Mesodermal cell (in vitro differentiated cells): ENCODE data around the gene ASTN2.

ENCODE experiments used
- H3K27ac ChIP-seq: 2 replicates; pipeline ENCODE4 v1.7.0; 2013; ENCODE audit warnings: mild to moderate bottlenecking, low read depth, low read length, moderate library complexity; ENCODE audit not compliant: severe bottlenecking
- H3K36me3 ChIP-seq: 2 replicates; pipeline ENCODE4 v1.7.1; 2013; ENCODE audit warnings: mild to moderate bottlenecking, low read length, moderate library complexity; ENCODE audit not compliant: control insufficient read depth, insufficient read depth
- H3K4me1 ChIP-seq: one replicate; pipeline ENCODE4 v1.7.1; 2013; ENCODE audit warnings: mild to moderate bottlenecking, low read length; ENCODE audit not compliant: insufficient read depth, control insufficient read depth, poor library complexity, severe bottlenecking
- H3K4me3 ChIP-seq: 2 replicates; pipeline ENCODE4 v1.7.0; 2013; ENCODE audit warnings: low read length, control low read depth, mild to moderate bottlenecking; ENCODE audit not compliant: insufficient read depth, poor library complexity, severe bottlenecking; ENCODE audit errors: extremely low read depth
- H3K9me3 ChIP-seq: 2 replicates; pipeline ENCODE4 v1.7.1; 2013; ENCODE audit warnings: mild to moderate bottlenecking, low read length, moderate library complexity; ENCODE audit not compliant: control insufficient read depth
- WGBS, 2 experiments: methylation state at CpG; one replicate each; pipeline ENCODE4 v1.1.5; 2013; ENCODE audit warnings: missing lambda C conversion rate in 2 of 2; ENCODE audit not compliant: insufficient coverage in 2 of 2; 5-methylcytosine and 5-hydroxymethylcytosine counted together

The ASTN2 gene

GRCh38 chr9:116875576-116875975 lies 539.3 kb downstream of the ASTN2 start:
- Histone ChIP-seq H3K9me3 (peaks cover 24% of the 10 kb centered on the region), H3K4me3 (no peak overlapping the region)
- WGBS, 2 experiments = no CpG with 5 or more reads among the region's 1 CpG

GRCh38 chr9:116873937-116874914 lies 540.6 kb downstream of the ASTN2 start:
- Histone ChIP-seq H3K27ac (no peak overlapping the region), H3K36me3 (no peaks in the 10 kb centered on the region), H3K4me1 (no peaks in the 10 kb centered on the region), H3K4me3 (no peak overlapping the region), H3K9me3 (peaks cover 24% of the 10 kb centered on the region)
- 92% methylated on average over 4 of the region's 6 CpGs; no CpG with 5 or more reads in 1 of the 2 experiments for WGBS, 2 experiments

More at GRCh38 chr9:116875576-116875975, 539.3 kb downstream of the ASTN2 start:
- H3K36me3 ChIP-seq = no peaks in the 10 kb centered on the region
- H3K4me1 ChIP-seq = no peaks in the 10 kb centered on the region
- H3K27ac ChIP-seq = no peak overlapping the region

- WGBS, 2 experiments = 100% methylated on average over 1 of the region's 2 CpGs; no CpG with 5 or more reads in 1 of the 2 experiments
- Histone ChIP-seq H3K4me3 (no peak overlapping the region), H3K9me3 (peaks cover 24% of the 10 kb centered on the region), H3K27ac (no peak overlapping the region), H3K36me3 (no peaks in the 10 kb centered on the region), H3K4me1 (no peaks in the 10 kb centered on the region)
Measured at GRCh38 chr9:116873491-116873890, 541.4 kb downstream of the ASTN2 start.

GRCh38 chr9:116870566-116870965 lies 544.3 kb downstream of the ASTN2 start:
- no peaks in the 10 kb centered on the region for H3K36me3 ChIP-seq
- peaks cover 4% of the 10 kb centered on the region for H3K4me1 ChIP-seq
- H3K27ac ChIP-seq = no peak overlapping the region
- H3K9me3 ChIP-seq = peaks cover 6% of the 10 kb centered on the region
- 66 to 70% methylated on average over 3 of the region's 3 CpGs for WGBS, 2 experiments
- no peak overlapping the region for H3K4me3 ChIP-seq

- Histone ChIP-seq H3K4me1 (peaks cover 4% of the 10 kb centered on the region), H3K27ac (no peak overlapping the region), H3K9me3 (no peaks in the 10 kb centered on the region), H3K4me3 (no peak overlapping the region), H3K36me3 (no peaks in the 10 kb centered on the region)
- WGBS, 2 experiments = 78 to 95% methylated on average over 3 of the region's 3 CpGs
Measured at GRCh38 chr9:116868201-116868600, 546.7 kb downstream of the ASTN2 start.

GRCh38 chr9:116861321-116861720 lies 553.5 kb downstream of the ASTN2 start:
- Histone ChIP-seq H3K9me3 (no peaks in the 10 kb centered on the region), H3K27ac (no peak overlapping the region), H3K4me3 (no peak overlapping the region), H3K36me3 (no peaks in the 10 kb centered on the region), H3K4me1 (no peaks in the 10 kb centered on the region)

DNA sequence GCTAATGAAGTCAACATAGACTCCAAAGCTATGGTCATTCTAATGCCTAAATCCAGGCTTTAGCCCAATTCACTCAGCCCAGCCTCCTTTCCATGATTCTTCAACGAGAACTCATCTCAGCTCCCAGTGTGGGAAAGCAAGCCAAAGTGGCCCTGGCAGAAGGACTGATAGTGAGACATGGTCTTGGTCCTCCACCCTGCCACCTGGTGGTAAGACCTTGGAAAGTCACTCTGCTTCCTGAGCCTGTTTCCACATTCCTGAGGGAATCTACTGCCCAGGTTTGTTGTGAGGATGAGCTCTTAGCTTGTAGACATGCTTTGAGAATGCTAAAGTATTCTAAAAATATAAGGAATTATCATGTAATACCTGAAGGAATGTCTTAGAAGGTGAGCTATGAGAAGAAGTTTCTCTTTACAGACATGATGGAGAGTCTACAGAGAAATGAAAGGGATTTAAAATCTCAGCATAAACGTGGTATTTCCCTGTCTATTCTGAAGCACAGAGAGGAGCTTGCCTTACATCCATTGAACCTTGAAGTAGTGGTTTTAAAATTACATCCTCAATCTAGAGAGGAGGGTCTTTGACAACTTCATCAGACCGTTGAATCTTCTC lies 554.2 kb downstream of the ASTN2 start:
- H3K4me3 ChIP-seq = no peak overlapping the region
- 100% methylated on average over 1 of the region's 3 CpGs; no CpG with 5 or more reads in 1 of the 2 experiments for WGBS, 2 experiments
- H3K27ac ChIP-seq = no peak overlapping the region
- H3K4me1 ChIP-seq = no peaks in the 10 kb centered on the region
- H3K36me3 ChIP-seq = no peaks in the 10 kb centered on the region
- no peaks in the 10 kb centered on the region for H3K9me3 ChIP-seq

- H3K9me3 ChIP-seq = no peaks in the 10 kb centered on the region
- no peaks in the 10 kb centered on the region for H3K4me1 ChIP-seq
- no peak overlapping the region for H3K4me3 ChIP-seq
- no peaks in the 10 kb centered on the region for H3K36me3 ChIP-seq
- H3K27ac ChIP-seq = no peak overlapping the region
- 92 to 95% methylated on average over 2 of the region's 2 CpGs for WGBS, 2 experiments
Measured at GRCh38 chr9:116859763-116860162, 555.1 kb downstream of the ASTN2 start.

GRCh38 chr9:116857321-116857720 lies 557.5 kb downstream of the ASTN2 start:
- Histone ChIP-seq H3K4me1 (no peaks in the 10 kb centered on the region), H3K36me3 (no peaks in the 10 kb centered on the region), H3K9me3 (no peaks in the 10 kb centered on the region), H3K4me3 (no peak overlapping the region), H3K27ac (no peak overlapping the region)
- no CpG with 5 or more reads among the region's 2 CpGs for WGBS, 2 experiments

GRCh38 chr9:116855881-116856662 lies 558.8 kb downstream of the ASTN2 start:
- H3K4me3 ChIP-seq = no peak overlapping the region
- 75 to 100% methylated on average over 1 to 2 of the region's 4 CpGs for WGBS, 2 experiments
- no peaks in the 10 kb centered on the region for H3K36me3 ChIP-seq
- no peaks in the 10 kb centered on the region for H3K9me3 ChIP-seq
- no peak overlapping the region for H3K27ac ChIP-seq
- no peaks in the 10 kb centered on the region for H3K4me1 ChIP-seq
